DND-41 (cell line): ENCODE data around the gene EIPR1.

Experiments used
- CTCF ChIP-seq: IDR thresholded peaks from 2 replicates; pipeline ENCODE4 v1.5.1; 2012; ENCODE audit warnings: borderline replicate concordance, low read length, moderate library complexity, mild to moderate bottlenecking; ENCODE audit not compliant: poor library complexity, severe bottlenecking; ENCODE audit errors: extremely low read depth
- EZH2 ChIP-seq: IDR thresholded peaks from 3 replicates; pipeline ENCODE4 v1.6.1; 2012; ENCODE audit warnings: borderline replicate concordance, low read depth, mild to moderate bottlenecking, moderate library complexity, low read length, inconsistent platforms; ENCODE audit not compliant: severe bottlenecking

GRCh38 chr2:3248754-3249475 is 128.7 kb downstream of the EIPR1 start:
- TF ChIP-seq CTCF = no peak
- no peak for TF ChIP-seq EZH2
